Suprapubic skin (tissue), 4 donors: ENCODE measurements around the gene LRRN4. TPM values are rescaled to one million over a fixed set of nuclear protein-coding genes. Genes with fewer than 3 reads are reported as not detected.
"Not testable (repeated sequence)": the region's sequence is repeated elsewhere in the genome, so short reads cannot be mapped to it uniquely, and the experiment has no call there.

Experiments
- DNase-seq, 2 donors: peaks; one replicate each; pipeline ENCODE4 v3.0.0-alpha.2; 2019; ENCODE audit warnings: low spot score in 2 of 2
- H3K27ac ChIP-seq: fragments of 200-600 bp; sonication (generic); one replicate; pipeline ENCODE4 v1.5.1; 2019
- H3K27me3 ChIP-seq: fragments of 200-600 bp; sonication (generic); one replicate; pipeline ENCODE4 v1.5.1; 2019
- H3K36me3 ChIP-seq: fragments of 200-600 bp; sonication (generic); one replicate; pipeline ENCODE4 v1.5.1; 2019
- H3K4me1 ChIP-seq: fragments of 200-600 bp; sonication (generic); one replicate; pipeline ENCODE4 v1.5.1; 2019
- H3K4me3 ChIP-seq: fragments of 200-600 bp; sonication (generic); one replicate; pipeline ENCODE4 v1.5.1; 2019; ENCODE audit warnings: mild to moderate bottlenecking
- H3K9me3 ChIP-seq: fragments of 200-600 bp; sonication (generic); one replicate; pipeline ENCODE4 v1.5.1; 2019
- CTCF ChIP-seq, 2 donors: fragments of 200-600 bp in 1 of 2; fragments of 450-650 bp in 1 of 2; sonication (generic) in 1 of 2; IDR thresholded peaks; one replicate each; pipeline ENCODE4 v1.5.1; 2016 to 2019; ENCODE audit warnings: antibody characterized with exemption in 2 of 2, mild to moderate bottlenecking in 1 of 2, moderate library complexity in 1 of 2
- EP300 ChIP-seq: sonication (generic); formaldehyde crosslinking; IDR thresholded peaks from one replicate; pipeline ENCODE4 v1.6.1; 2017; ENCODE audit warnings: antibody characterized with exemption
- POLR2A ChIP-seq, 2 donors: fragments of 450-650 bp; IDR thresholded peaks; one replicate each; pipeline ENCODE4 v1.6.1; 2017; ENCODE audit warnings: antibody characterized with exemption in 2 of 2, mild to moderate bottlenecking in 2 of 2, moderate library complexity in 2 of 2
- POLR2AphosphoS5 ChIP-seq, 3 donors: sonication (generic); formaldehyde crosslinking; IDR thresholded peaks; one replicate each; pipeline ENCODE4 v1.6.1; 2017; ENCODE audit warnings: antibody characterized with exemption in 3 of 3
- WGBS: methylation state at CpG from one replicate; pipeline ENCODE4 v1.1.5; 2018; 5-methylcytosine and 5-hydroxymethylcytosine counted together
- total RNA-seq, 4 donors: library from RNA; depleted of rRNA; stranded (reverse); fragments of >200 nt; gene quantifications; one replicate each; pipeline ENCODE4 v1.1.0, GENCODE V29; 2016

Gene LRRN4
- total RNA-seq, 4 donors from 2014 or later, result 0.80 TPM; not detected in 3

- TF ChIP-seq POLR2A (IDR thresholded peaks at IDR 0.05) (no peak), EP300 (no peak), POLR2AphosphoS5 (IDR thresholded peaks at IDR 0.05) (no peak)
- Histone ChIP-seq H3K4me3 (no peak overlapping the region), H3K4me1 (peaks cover 7% of the 10 kb centered on the region), H3K27ac (no peak overlapping the region), H3K9me3 (no peaks in the 10 kb centered on the region), H3K27me3 (peaks cover 13% of the 10 kb centered on the region), H3K36me3 (no peaks in the 10 kb centered on the region)
- 98% methylated on average over 2 of the region's 2 CpGs for WGBS
- DNase-seq, result no peak
Observed at GRCh38 chr20:6057139-6057538, 3.3 kb upstream of the LRRN4 start.

DNA sequence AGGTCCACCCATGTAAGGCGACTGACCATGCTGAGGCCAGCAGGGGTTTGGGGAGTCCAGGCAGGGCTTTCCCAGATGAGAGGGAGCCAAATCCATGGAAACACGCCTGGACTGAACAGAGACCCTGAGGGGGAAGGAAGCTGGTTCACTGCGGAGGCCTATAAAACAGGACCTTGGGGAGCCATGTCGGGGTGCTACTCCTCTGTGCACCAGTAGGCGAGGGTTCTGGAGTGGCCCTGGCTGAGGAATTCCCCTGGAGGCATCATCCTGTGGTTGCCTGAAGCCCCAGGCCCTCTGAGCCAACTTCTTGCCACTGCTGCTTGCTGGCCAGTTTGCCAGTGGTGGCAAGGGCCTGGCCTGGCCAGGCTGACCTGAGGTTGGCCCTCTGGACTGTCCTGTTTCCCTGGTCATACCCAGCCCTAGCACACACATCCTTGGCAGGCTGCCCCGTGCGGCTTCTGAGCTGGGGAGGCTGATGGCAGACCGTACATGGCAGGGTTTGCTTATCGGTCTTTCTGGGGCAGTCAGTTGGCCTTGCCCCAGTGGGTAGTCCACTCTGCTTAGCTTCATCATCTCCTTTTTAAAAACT, 2.2 kb upstream of the LRRN4 start:
- no peak for DNase-seq
- peaks cover 12% of the 10 kb centered on the region for H3K4me1 ChIP-seq
- H3K36me3 ChIP-seq, result no peaks in the 10 kb centered on the region
- 82% methylated on average over 4 of the region's 9 CpGs for WGBS
- H3K9me3 ChIP-seq, result no peaks in the 10 kb centered on the region
- peaks cover 21% of the 10 kb centered on the region for H3K27me3 ChIP-seq
- no peak overlapping the region for H3K27ac ChIP-seq
- no peak for TF ChIP-seq EP300
- TF ChIP-seq POLR2A (IDR thresholded peaks at IDR 0.05), result no peak
- TF ChIP-seq POLR2AphosphoS5 (IDR thresholded peaks at IDR 0.05), result no peak
- no peak for TF ChIP-seq CTCF (IDR thresholded peaks at IDR 0.05)
- H3K4me3 ChIP-seq, result no peak overlapping the region

- Histone ChIP-seq H3K36me3 (no peaks in the 10 kb centered on the region), H3K27me3 (peaks cover 27% of the 10 kb centered on the region), H3K4me1 (peaks cover 12% of the 10 kb centered on the region), H3K9me3 (no peaks in the 10 kb centered on the region), H3K27ac (no peak overlapping the region), H3K4me3 (no peak overlapping the region)
- DNase-seq, result no peak
- WGBS, result 81% methylated on average over 10 of the region's 10 CpGs
- TF ChIP-seq CTCF (IDR thresholded peaks at IDR 0.05), result no peak
- TF ChIP-seq EP300, result no peak
- no peak for TF ChIP-seq POLR2A (IDR thresholded peaks at IDR 0.05)
- no peak for TF ChIP-seq POLR2AphosphoS5 (IDR thresholded peaks at IDR 0.05)
Observed at GRCh38 chr20:6055161-6055783, 1.4 kb upstream of the LRRN4 start.

DNA sequence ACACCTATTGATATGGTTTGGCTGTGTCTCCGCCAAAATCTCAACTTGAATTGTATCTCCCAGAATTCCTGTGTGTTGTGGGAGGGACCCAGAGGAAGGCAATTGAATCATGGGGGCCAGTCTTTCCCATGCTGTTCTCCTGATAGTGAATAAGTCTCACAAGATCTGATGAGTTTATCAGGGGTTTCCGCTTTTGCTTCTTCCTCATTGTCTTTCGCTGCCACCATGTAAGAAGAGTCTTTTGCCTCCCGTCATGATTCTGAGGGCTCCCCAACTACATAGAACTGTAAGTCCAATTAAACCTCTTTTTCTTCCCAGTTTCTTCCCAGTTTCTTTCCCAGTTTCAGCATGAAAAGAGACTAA, 810 bp upstream of the LRRN4 start:
- DNase-seq, H3K4me3 ChIP-seq, H3K36me3 ChIP-seq, H3K27ac ChIP-seq, H3K9me3 ChIP-seq: not testable (repeated sequence)
- H3K4me1 ChIP-seq, result peaks cover 12% of the 10 kb centered on the region
- WGBS, result 77% methylated on average over 4 of the region's 4 CpGs
- peaks cover 27% of the 10 kb centered on the region for H3K27me3 ChIP-seq

- peaks cover 12% of the 10 kb centered on the region for H3K4me1 ChIP-seq
- no peaks in the 10 kb centered on the region for H3K36me3 ChIP-seq
- no peak overlapping the region for H3K4me3 ChIP-seq
- H3K9me3 ChIP-seq, result no peaks in the 10 kb centered on the region
- no peak for DNase-seq
- TF ChIP-seq EP300 (no peak), CTCF (IDR thresholded peaks at IDR 0.05) (no peak), POLR2AphosphoS5 (IDR thresholded peaks at IDR 0.05) (no peak), POLR2A (IDR thresholded peaks at IDR 0.05) (no peak)
- no peak overlapping the region for H3K27ac ChIP-seq
- 63% methylated on average over 7 of the region's 8 CpGs for WGBS
- peaks cover 27% of the 10 kb centered on the region for H3K27me3 ChIP-seq
Observed at GRCh38 chr20:6053064-6053775, 640 bp downstream of the LRRN4 start.

DNA sequence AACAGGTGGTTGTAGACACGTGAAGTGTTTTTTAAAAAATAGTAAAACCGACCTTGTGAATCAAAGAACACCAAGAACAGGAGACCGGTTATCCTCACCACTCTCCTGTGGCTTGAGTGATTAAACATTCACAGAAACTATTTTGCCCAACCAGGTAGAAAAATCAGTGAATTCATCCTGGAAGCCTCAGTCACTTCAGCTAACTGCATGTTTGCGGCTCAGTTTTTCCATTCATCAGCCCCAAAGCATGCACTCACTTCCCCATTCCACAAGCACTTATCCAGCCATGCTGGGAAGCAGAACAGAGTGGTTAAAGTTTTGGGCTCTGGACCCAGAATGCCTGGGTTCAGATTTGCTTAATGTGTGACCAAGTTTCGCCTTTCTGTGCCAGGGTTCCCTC, 2.4 kb downstream of the LRRN4 start:
- Histone ChIP-seq H3K4me1 (peaks cover 12% of the 10 kb centered on the region), H3K4me3 (no peak overlapping the region), H3K36me3 (no peaks in the 10 kb centered on the region), H3K27ac (no peak overlapping the region), H3K9me3 (no peaks in the 10 kb centered on the region), H3K27me3 (peaks cover 27% of the 10 kb centered on the region)
- no peak for TF ChIP-seq EP300
- no peak for TF ChIP-seq POLR2AphosphoS5 (IDR thresholded peaks at IDR 0.05)
- TF ChIP-seq CTCF (IDR thresholded peaks at IDR 0.05), result no peak
- no peak for TF ChIP-seq POLR2A (IDR thresholded peaks at IDR 0.05)
- 57% methylated on average over 5 of the region's 5 CpGs for WGBS
- DNase-seq, result no peak
